Glutamatergic neuron (in vitro differentiated cells): ENCODE measurements around the gene NTM. TPM values are rescaled to one million over a fixed set of nuclear protein-coding genes. Genes with fewer than 3 reads are reported as not detected.

Experiments
- DNase-seq: peaks from one replicate; pipeline ENCODE4 v3.0.0; 2022
- H3K27ac Mint-ChIP-seq: one replicate; pipeline ENCODE4 v1.8.0; 2020; ENCODE audit warnings: mild to moderate bottlenecking, mixed read lengths, inconsistent platforms; ENCODE audit not compliant: unreplicated experiment
- H3K27me3 Mint-ChIP-seq: one replicate; pipeline ENCODE4 v1.8.0; 2020; ENCODE audit warnings: mild to moderate bottlenecking, moderate library complexity, mixed read lengths, inconsistent platforms; ENCODE audit not compliant: unreplicated experiment
- H3K36me3 Mint-ChIP-seq: one replicate; pipeline ENCODE4 v1.8.0; 2020; ENCODE audit warnings: mild to moderate bottlenecking, mixed read lengths, inconsistent platforms; ENCODE audit not compliant: unreplicated experiment
- H3K4me1 Mint-ChIP-seq: one replicate; pipeline ENCODE4 v1.8.0; 2020; ENCODE audit warnings: mild to moderate bottlenecking, low read depth, mixed read lengths, inconsistent platforms; ENCODE audit not compliant: unreplicated experiment
- H3K4me3 Mint-ChIP-seq: one replicate; pipeline ENCODE4 v1.8.0; 2020; ENCODE audit warnings: mild to moderate bottlenecking, mixed read lengths, inconsistent platforms; ENCODE audit not compliant: unreplicated experiment
- H3K9me3 Mint-ChIP-seq: one replicate; pipeline ENCODE4 v1.8.0; 2020; ENCODE audit warnings: mild to moderate bottlenecking, moderate library complexity, mixed read lengths, inconsistent platforms; ENCODE audit not compliant: unreplicated experiment
- CTCF ChIP-seq: fragments of 200-600 bp; sonication (generic); IDR thresholded peaks from one replicate; pipeline ENCODE4 v1.5.0; 2021; ENCODE audit not compliant: partially characterized antibody, unreplicated experiment
- total RNA-seq: library from RNA; stranded (reverse); fragmentation: NEBNext Ultra II Directional; extraction: Animal tissue kit (Norgen Biotek cat#: 25700); gene quantifications from one replicate; pipeline ENCODE4 v1.2.1, GENCODE V29; 2021; ENCODE audit not compliant: unreplicated experiment

The NTM gene
- total RNA-seq, 1 donor from 2014 or later, result 1.2 TPM

GRCh38 chr11:132373405-132374143 is 1003.2 kb downstream of the NTM start:
- Mint-ChIP-seq H3K27me3 (no peaks in the 10 kb centered on the region), H3K9me3 (no peaks in the 10 kb centered on the region), H3K27ac (no peak overlapping the region), H3K4me3 (no peak overlapping the region), H3K36me3 (no peaks in the 10 kb centered on the region), H3K4me1 (no peaks in the 10 kb centered on the region)
- TF ChIP-seq CTCF, result no peak
- no peak for DNase-seq

- Mint-ChIP-seq H3K9me3 (peaks cover 5% of the 10 kb centered on the region), H3K27me3 (peaks cover 1% of the 10 kb centered on the region), H3K27ac (no peak overlapping the region), H3K4me3 (no peak overlapping the region), H3K36me3 (peaks cover 15% of the 10 kb centered on the region), H3K4me1 (no peaks in the 10 kb centered on the region)
- DNase-seq, result no peak
- no peak for TF ChIP-seq CTCF
These were observed 1009.1 kb downstream of the NTM start for GRCh38 chr11:132379540-132379939.
